SK-N-SH (cell line): ENCODE measurements around the gene GYG1.

Source experiments
- EZH2phosphoT487 ChIP-seq: fragments of 200-600 bp; sonication (generic); IDR thresholded peaks from 2 replicates; pipeline ENCODE4 v1.6.1; 2017; ENCODE audit warnings: low read depth, mixed run types, mild to moderate bottlenecking, antibody characterized with exemption, moderate library complexity, borderline replicate concordance
- FOXJ3 ChIP-seq: sonication (generic); formaldehyde crosslinking; IDR thresholded peaks from 2 replicates; pipeline ENCODE4 v1.5.1; 2020; ENCODE audit warnings: mild to moderate bottlenecking, missing genetic modification reagents
- GABPA ChIP-seq: IDR thresholded peaks from 2 replicates; pipeline ENCODE4 v1.4.0; 2012; ENCODE audit warnings: low read depth, mild to moderate bottlenecking
- JUND ChIP-seq: IDR thresholded peaks from 2 replicates; pipeline ENCODE4 v1.4.0; 2012
- RAD21 ChIP-seq: IDR thresholded peaks from 2 replicates; pipeline ENCODE4 v1.6.1; 2012; ENCODE audit warnings: mild to moderate bottlenecking, low read length
- RCOR1 ChIP-seq: fragments of 150-350 bp; IDR thresholded peaks from 2 replicates; pipeline ENCODE4 v1.6.1; 2017; ENCODE audit warnings: antibody characterized with exemption, low read length
- RFX5 ChIP-seq: IDR thresholded peaks from 2 replicates; pipeline ENCODE4 v1.6.1; 2012; ENCODE audit warnings: mild to moderate bottlenecking, improper control_type of control experiment, low read length
- RXRA ChIP-seq: IDR thresholded peaks from 2 replicates; pipeline ENCODE4 v1.4.0; 2012; ENCODE audit warnings: low read depth, mild to moderate bottlenecking, borderline replicate concordance
- SIN3A ChIP-seq: IDR thresholded peaks from 2 replicates; pipeline ENCODE4 v1.6.1; 2012; ENCODE audit warnings: low read depth, mild to moderate bottlenecking, low read length, moderate library complexity, borderline replicate concordance
- YY1 ChIP-seq: IDR thresholded peaks from 2 replicates; pipeline ENCODE4 v1.4.0; 2012; ENCODE audit warnings: low read depth, mild to moderate bottlenecking
- TF ChIP-seq, protein P1 (sequence below): fragments of 150-350 bp; IDR thresholded peaks from 2 replicates; pipeline ENCODE4 v1.6.1; 2017; ENCODE audit warnings: antibody characterized with exemption, low read length, low read depth, borderline replicate concordance
- TF ChIP-seq, protein P2 (sequence below): fragments of 200-600 bp; sonication (generic); IDR thresholded peaks from 2 replicates; pipeline ENCODE4 v1.6.1; 2017; ENCODE audit warnings: antibody characterized with exemption, mild to moderate bottlenecking, moderate library complexity
- TF ChIP-seq, protein P3 (sequence below): IDR thresholded peaks from 2 replicates; pipeline ENCODE4 v1.4.0; 2012; ENCODE audit warnings: low read depth
- TF ChIP-seq, protein P4 (sequence below): IDR thresholded peaks from 2 replicates; pipeline ENCODE4 v1.4.0; 2012; ENCODE audit warnings: low read depth, borderline replicate concordance

DNA sequence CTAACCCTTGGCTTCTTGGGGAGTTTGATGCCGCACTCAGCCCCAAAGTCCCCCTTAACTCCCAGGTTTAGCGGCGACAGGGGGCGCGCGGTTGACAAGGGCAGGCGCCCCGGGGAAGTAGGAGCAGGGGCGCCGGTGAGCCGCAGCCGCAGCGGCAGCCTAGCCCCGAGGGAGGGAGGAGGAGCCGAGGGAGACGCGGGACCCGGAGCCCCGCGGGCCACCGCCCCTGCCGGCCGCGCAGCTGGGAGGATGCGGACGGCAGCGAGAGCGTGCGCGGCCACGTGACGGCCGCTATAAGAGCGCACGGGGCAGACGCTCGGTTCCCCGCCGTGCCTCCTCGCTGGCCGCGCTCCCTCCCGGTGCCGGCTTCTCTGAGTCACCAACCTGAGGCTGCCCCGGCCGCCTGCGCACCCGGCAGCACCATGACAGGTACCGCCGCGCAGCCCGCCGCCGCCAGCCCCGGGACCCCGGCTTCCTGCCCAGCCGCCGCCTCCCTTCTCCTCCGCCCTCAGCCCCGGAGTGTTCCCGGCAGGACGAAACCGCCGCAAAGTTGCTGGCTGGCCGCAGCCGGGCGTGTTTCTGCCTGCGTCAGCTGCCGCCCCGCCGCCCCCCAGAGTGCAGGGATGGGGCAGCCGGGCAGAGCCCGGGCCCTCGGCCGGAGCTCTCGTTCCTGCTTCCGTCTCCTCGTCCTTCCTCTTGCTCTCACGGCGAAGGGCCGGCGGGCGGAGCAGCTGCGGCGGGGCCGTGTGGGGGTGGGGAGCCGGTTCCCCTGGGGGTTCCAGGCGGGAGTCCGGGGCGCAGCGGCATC is at the start of gene GYG1:
- TF ChIP-seq, protein P1, sequence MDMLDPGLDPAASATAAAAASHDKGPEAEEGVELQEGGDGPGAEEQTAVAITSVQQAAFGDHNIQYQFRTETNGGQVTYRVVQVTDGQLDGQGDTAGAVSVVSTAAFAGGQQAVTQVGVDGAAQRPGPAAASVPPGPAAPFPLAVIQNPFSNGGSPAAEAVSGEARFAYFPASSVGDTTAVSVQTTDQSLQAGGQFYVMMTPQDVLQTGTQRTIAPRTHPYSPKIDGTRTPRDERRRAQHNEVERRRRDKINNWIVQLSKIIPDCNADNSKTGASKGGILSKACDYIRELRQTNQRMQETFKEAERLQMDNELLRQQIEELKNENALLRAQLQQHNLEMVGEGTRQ: peak; percentile 70
- TF ChIP-seq, protein P2, sequence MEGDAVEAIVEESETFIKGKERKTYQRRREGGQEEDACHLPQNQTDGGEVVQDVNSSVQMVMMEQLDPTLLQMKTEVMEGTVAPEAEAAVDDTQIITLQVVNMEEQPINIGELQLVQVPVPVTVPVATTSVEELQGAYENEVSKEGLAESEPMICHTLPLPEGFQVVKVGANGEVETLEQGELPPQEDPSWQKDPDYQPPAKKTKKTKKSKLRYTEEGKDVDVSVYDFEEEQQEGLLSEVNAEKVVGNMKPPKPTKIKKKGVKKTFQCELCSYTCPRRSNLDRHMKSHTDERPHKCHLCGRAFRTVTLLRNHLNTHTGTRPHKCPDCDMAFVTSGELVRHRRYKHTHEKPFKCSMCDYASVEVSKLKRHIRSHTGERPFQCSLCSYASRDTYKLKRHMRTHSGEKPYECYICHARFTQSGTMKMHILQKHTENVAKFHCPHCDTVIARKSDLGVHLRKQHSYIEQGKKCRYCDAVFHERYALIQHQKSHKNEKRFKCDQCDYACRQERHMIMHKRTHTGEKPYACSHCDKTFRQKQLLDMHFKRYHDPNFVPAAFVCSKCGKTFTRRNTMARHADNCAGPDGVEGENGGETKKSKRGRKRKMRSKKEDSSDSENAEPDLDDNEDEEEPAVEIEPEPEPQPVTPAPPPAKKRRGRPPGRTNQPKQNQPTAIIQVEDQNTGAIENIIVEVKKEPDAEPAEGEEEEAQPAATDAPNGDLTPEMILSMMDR: peak; percentile 56
- 0 out of 2 replicates have a peak, but pooled peaks have one; percentile 27 for TF ChIP-seq RCOR1
- TF ChIP-seq, protein P3, sequence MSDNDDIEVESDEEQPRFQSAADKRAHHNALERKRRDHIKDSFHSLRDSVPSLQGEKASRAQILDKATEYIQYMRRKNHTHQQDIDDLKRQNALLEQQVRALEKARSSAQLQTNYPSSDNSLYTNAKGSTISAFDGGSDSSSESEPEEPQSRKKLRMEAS: peak; percentile 87
- no peak for TF ChIP-seq GABPA
- TF ChIP-seq, protein P4, sequence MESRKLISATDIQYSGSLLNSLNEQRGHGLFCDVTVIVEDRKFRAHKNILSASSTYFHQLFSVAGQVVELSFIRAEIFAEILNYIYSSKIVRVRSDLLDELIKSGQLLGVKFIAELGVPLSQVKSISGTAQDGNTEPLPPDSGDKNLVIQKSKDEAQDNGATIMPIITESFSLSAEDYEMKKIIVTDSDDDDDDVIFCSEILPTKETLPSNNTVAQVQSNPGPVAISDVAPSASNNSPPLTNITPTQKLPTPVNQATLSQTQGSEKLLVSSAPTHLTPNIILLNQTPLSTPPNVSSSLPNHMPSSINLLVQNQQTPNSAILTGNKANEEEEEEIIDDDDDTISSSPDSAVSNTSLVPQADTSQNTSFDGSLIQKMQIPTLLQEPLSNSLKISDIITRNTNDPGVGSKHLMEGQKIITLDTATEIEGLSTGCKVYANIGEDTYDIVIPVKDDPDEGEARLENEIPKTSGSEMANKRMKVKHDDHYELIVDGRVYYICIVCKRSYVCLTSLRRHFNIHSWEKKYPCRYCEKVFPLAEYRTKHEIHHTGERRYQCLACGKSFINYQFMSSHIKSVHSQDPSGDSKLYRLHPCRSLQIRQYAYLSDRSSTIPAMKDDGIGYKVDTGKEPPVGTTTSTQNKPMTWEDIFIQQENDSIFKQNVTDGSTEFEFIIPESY: no peak
- no peak for TF ChIP-seq RFX5
- TF ChIP-seq RAD21: no peak; the same call in 1 of the 2 replicates
- TF ChIP-seq SIN3A: no peak; the same call in 1 of the 2 replicates
- no peak for TF ChIP-seq JUND
- TF ChIP-seq EZH2phosphoT487: no peak
- no peak for TF ChIP-seq YY1
- no peak for TF ChIP-seq FOXJ3 (CRISPR knock-in tag)
- 0 out of 2 replicates have a peak, but pooled peaks have one; percentile 7 for TF ChIP-seq RXRA
